Measurements from ENCODE around the gene GRIK3. TPM values are rescaled to one million over a fixed set of nuclear protein-coding genes. Genes with fewer than 3 reads are reported as not detected.

Gene GRIK3
- total RNA-seq, 3 donors from 2014 or later (not counting 1 experiment from before 2014, with no cell fraction given), result not detected

- no peaks in the 10 kb centered on the region for H3K9me3 ChIP-seq (ENCODE audit: control insufficient read depth, insufficient read depth, low read length)
- intact Hi-C loops (cut with micrococcal nuclease), result no loop called here
- H3K9me3 Mint-ChIP-seq, result no peaks in the 10 kb centered on the region
- no peak for DNase-seq
- H3K36me3 ChIP-seq (ENCODE audit: control insufficient read depth, insufficient read depth, low read length), result no peaks in the 10 kb centered on the region
- ATAC-seq, result no peak
- no peak overlapping the region for H3K4me3 ChIP-seq (ENCODE audit: low read length)
- no peak for TF ChIP-seq CTCF (IDR thresholded peaks at IDR 0.05)
- H3K27me3 ChIP-seq (ENCODE audit: control insufficient read depth, insufficient read depth, low read length), result no peaks in the 10 kb centered on the region
- H3K27ac Mint-ChIP-seq, result no peak overlapping the region
- H3K4me1 ChIP-seq (ENCODE audit: control insufficient read depth, insufficient read depth, low read length), result no peaks in the 10 kb centered on the region
- no peaks in the 10 kb centered on the region for H3K36me3 Mint-ChIP-seq
- no peak overlapping the region for H3K4me3 Mint-ChIP-seq
- H3K4me1 Mint-ChIP-seq, result no peaks in the 10 kb centered on the region
- 35% methylated on average over 12 of the region's 12 CpGs for WGBS (ENCODE audit: insufficient coverage)
- H3K27ac ChIP-seq (ENCODE audit: low read length), result no peak overlapping the region
- H3K27me3 Mint-ChIP-seq (ENCODE audit: low read depth in 2 of 2), result peaks cover 41 to 45% of the 10 kb centered on the region in 2 donors
Observed at GRCh38 chr1:37028981-37029617, 5.2 kb downstream of the GRIK3 start.

- Mint-ChIP-seq H3K4me1 (no peaks in the 10 kb centered on the region), H3K4me3 (no peak overlapping the region), H3K27me3 (ENCODE audit: low read depth in 2 of 2) (peaks cover 16 to 47% of the 10 kb centered on the region in 2 donors), H3K9me3 (no peaks in the 10 kb centered on the region), H3K36me3 (no peaks in the 10 kb centered on the region), H3K27ac (no peak overlapping the region)
- H3K4me3 ChIP-seq (ENCODE audit: low read length), result no peak overlapping the region
- TF ChIP-seq CTCF (IDR thresholded peaks at IDR 0.05), result no peak
- H3K27me3 ChIP-seq (ENCODE audit: control insufficient read depth, insufficient read depth, low read length), result no peaks in the 10 kb centered on the region
- no peaks in the 10 kb centered on the region for H3K4me1 ChIP-seq (ENCODE audit: control insufficient read depth, insufficient read depth, low read length)
- intact Hi-C loops (cut with micrococcal nuclease), result no loop called here
- H3K9me3 ChIP-seq (ENCODE audit: control insufficient read depth, insufficient read depth, low read length), result no peaks in the 10 kb centered on the region
- no peak overlapping the region for H3K27ac ChIP-seq (ENCODE audit: low read length)
- DNase-seq (no peak), ATAC-seq (no peak)
- 100% methylated on average over 2 of the region's 2 CpGs for WGBS (ENCODE audit: insufficient coverage)
- no peaks in the 10 kb centered on the region for H3K36me3 ChIP-seq (ENCODE audit: control insufficient read depth, insufficient read depth, low read length)
Observed at GRCh38 chr1:37021502-37021901, 12.8 kb downstream of the GRIK3 start.

- Histone ChIP-seq H3K27me3 (ENCODE audit: control insufficient read depth, insufficient read depth, low read length) (no peaks in the 10 kb centered on the region), H3K4me1 (ENCODE audit: control insufficient read depth, insufficient read depth, low read length) (no peaks in the 10 kb centered on the region), H3K27ac (ENCODE audit: low read length) (no peak overlapping the region), H3K4me3 (ENCODE audit: low read length) (no peak overlapping the region), H3K9me3 (ENCODE audit: control insufficient read depth, insufficient read depth, low read length) (no peaks in the 10 kb centered on the region), H3K36me3 (ENCODE audit: control insufficient read depth, insufficient read depth, low read length) (no peaks in the 10 kb centered on the region)
- H3K4me3 Mint-ChIP-seq, result no peak overlapping the region
- intact Hi-C loops (cut with micrococcal nuclease), result no loop called here
- H3K4me1 Mint-ChIP-seq, result no peaks in the 10 kb centered on the region
- no peak overlapping the region for H3K27ac Mint-ChIP-seq
- no peaks in the 10 kb centered on the region for H3K36me3 Mint-ChIP-seq
- 11% methylated on average over 7 of the region's 8 CpGs for WGBS (ENCODE audit: insufficient coverage)
- H3K27me3 Mint-ChIP-seq (ENCODE audit: low read depth in 2 of 2), result peaks cover 14 to 43% of the 10 kb centered on the region in 2 donors
- no peak for TF ChIP-seq CTCF (IDR thresholded peaks at IDR 0.05)
- DNase-seq (no peak), ATAC-seq (no peak)
- H3K9me3 Mint-ChIP-seq, result no peaks in the 10 kb centered on the region
Observed at GRCh38 chr1:37020653-37021277, 13.6 kb downstream of the GRIK3 start.

GRCh38 chr1:37018510-37018909, 15.8 kb downstream of the GRIK3 start:
- no peaks in the 10 kb centered on the region for H3K9me3 ChIP-seq (ENCODE audit: control insufficient read depth, insufficient read depth, low read length)
- H3K4me1 ChIP-seq (ENCODE audit: control insufficient read depth, insufficient read depth, low read length), result no peaks in the 10 kb centered on the region
- no peaks in the 10 kb centered on the region for H3K27me3 ChIP-seq (ENCODE audit: control insufficient read depth, insufficient read depth, low read length)
- TF ChIP-seq CTCF (IDR thresholded peaks at IDR 0.05), result no peak
- no peak overlapping the region for H3K27ac ChIP-seq (ENCODE audit: low read length)
- DNase-seq (no peak), ATAC-seq (no peak)
- Mint-ChIP-seq H3K9me3 (no peaks in the 10 kb centered on the region), H3K36me3 (no peaks in the 10 kb centered on the region), H3K4me1 (no peaks in the 10 kb centered on the region), H3K4me3 (no peak overlapping the region), H3K27ac (no peak overlapping the region), H3K27me3 (ENCODE audit: low read depth in 2 of 2) (peaks cover 14 to 32% of the 10 kb centered on the region in 2 donors)
- no peak overlapping the region for H3K4me3 ChIP-seq (ENCODE audit: low read length)
- no peaks in the 10 kb centered on the region for H3K36me3 ChIP-seq (ENCODE audit: control insufficient read depth, insufficient read depth, low read length)
- intact Hi-C loops (cut with micrococcal nuclease), result no loop called here
